Activated effector memory CD4-positive, alpha-beta T cell treated with Interleukin-2 at 50 U/mL for 16 hours (primary cell): ENCODE results near the gene OR10C1.

Source experiments
- DNase-seq: peaks from one replicate; pipeline ENCODE4 v3.0.0-alpha.2; 2020

The OR10C1 gene

GRCh38 chr6:29479560-29479959 is 40.5 kb downstream of the OR10C1 start:
- DNase-seq: no peak

- no peak for DNase-seq
These were observed 44.1 kb downstream of the OR10C1 start for GRCh38 chr6:29483186-29483585.

GRCh38 chr6:29483735-29484134 is 44.6 kb downstream of the OR10C1 start:
- no peak for DNase-seq

GRCh38 chr6:29486577-29486976 is 47.5 kb downstream of the OR10C1 start:
- DNase-seq: no peak

- no peak for DNase-seq
These were observed 48.0 kb downstream of the OR10C1 start for GRCh38 chr6:29487131-29487530.

GRCh38 chr6:29487660-29488059 is 48.6 kb downstream of the OR10C1 start, which contains the start of gene MAS1L:
TSS of gene MAS1L (minus strand) at chr6:29487956. CDS start at chr6:29487902, 54 bp downstream.
- DNase-seq: no peak

- no peak for DNase-seq
These were observed 49.8 kb downstream of the OR10C1 start for GRCh38 chr6:29488874-29489273.

- no peak for DNase-seq
These were observed 50.2 kb downstream of the OR10C1 start for GRCh38 chr6:29489286-29489685.

GRCh38 chr6:29490055-29490454 is 50.9 kb downstream of the OR10C1 start:
- no peak for DNase-seq

GRCh38 chr6:29490552-29490951 is 51.4 kb downstream of the OR10C1 start:
- no peak for DNase-seq
